CD4-positive, alpha-beta T cell treated with Interleukin-6 for 4 hours (primary cell): ENCODE data around the gene DGCR8.

Experiments used
- DNase-seq: peaks from one replicate; pipeline ENCODE4 v3.0.0-alpha.2; 2020; ENCODE audit warnings: mixed read lengths

The DGCR8 gene

DNA sequence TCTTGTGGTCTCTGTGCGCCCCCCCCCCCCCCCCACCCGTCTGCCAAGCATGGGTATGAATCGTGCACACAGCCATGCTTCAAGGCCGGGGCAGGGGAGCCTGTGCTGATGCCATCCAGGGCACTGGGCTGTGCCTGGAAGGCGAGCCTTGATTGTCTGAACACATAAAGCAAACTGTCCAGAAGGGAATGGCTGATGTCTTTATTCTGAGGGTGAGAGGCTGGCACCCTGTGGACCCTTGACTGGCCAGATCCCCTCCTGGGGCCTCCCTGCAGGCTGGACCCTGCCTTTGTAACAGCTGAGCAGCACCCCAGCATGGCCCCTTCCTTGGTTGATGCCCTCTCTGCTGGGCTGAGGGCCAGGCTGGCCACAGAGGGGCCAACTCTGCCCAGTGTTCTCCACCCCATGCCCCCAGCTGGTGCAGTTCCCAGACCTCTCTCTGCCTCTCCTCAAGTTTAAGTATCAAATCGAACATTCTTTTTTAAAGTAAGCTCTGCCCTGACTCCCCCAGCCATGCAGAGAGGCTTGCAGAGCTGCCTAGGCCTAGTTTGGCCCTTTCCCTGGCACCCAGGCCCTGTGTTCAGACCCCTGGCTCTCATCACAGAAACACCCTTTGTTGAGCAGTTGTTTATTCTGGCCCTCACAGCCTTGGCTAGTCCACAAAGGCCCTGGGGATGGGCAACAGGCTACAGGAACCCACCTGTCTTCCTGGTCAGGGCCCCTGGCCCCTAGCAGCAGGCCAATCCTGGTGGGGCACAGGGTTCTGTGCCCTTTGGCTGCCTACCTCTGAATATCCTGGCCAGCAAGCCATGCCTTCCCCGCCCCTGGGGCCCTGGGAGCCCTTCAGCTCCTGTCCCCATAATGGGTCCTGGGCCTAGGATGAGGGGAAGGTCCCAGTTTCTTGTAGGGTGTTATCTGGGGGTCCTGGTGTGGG is 31.9 kb downstream of the DGCR8 start:
- no peak for DNase-seq

GRCh38 chr22:20112623-20113511 is 32.8 kb downstream of the DGCR8 start:
- no peak for DNase-seq

DNA sequence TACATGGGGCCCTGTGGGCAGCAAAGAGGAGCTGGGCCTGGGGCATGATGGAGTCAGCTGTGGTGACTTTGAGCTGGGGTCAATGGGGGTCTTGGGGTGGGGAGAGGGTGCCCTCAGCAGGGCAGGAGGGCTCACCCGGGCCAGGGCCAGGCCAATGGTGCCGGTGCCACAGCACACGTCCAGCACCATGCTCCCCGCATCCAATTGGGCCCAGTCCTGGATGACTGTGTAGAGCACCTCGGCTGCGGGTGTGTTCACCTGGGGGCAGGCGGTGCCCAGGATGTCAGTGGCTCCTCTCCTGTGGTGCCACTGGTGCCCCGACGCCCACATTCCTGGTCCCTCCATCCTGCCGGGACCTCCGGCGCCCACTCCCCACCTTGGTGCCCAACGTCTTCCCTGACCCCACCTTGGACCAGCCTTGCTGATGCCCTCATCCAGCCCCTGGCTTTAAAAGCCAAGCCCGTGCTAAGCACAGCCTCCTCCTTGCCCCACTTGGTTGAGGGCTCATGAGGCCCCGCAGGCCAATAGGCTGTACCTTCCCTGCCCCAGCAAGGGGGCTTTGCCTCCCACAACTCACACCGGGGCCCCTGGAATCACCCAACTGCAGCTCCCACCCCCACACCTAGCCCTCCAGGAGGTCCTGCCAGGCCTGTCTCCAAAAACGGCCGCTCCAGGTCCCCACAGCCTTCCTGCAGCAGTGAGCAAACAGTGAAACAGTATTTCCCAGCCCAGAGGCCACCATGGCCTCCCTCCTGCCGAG is 33.7 kb downstream of the DGCR8 start:
- DNase-seq: no peak

DNA sequence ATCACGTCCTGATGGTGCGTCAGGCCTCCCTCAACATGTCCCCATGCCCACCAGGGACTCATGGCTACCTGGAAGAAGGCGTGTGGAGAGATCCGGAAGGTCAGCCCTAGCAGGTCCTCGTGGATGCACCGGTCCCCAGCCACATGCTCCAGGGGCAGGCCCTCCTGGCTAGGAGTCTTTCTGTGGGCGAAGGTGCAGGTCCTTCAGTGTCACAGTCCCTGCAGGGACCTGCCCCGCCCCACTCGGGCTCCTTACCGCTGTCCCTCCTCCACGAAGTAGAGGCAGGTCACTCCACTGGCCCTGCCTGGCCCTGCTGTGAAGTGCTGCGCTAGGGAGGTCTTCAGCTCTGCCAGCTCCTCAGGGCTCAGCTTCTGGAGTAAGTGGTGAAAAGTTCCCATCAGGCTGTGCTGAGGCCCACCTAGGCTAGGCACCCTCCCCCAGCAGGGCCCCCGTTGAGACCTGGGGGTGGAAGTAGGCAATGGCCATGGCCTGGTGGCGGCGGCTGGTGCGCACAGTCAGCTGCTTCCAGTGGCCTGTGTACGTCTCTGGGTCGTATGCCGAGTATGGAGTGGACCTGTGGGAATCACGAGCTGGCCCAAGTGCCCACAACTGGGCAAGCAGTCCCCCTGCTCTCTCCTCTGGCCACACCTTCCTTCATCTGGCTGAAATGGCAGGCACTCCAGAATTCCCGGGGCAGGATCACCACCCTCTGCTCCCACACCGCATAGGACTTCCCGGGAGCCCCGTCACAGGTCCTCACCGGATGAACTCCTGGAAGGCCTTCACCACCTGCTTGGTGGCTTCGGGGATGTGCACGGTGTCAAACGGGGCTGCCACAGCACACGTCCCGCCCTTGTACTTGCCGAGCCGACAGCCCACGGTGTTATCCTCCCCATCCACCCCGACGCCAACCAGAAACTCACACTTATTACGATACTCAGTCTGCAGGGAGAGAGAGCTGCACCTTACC is 34.8 kb downstream of the DGCR8 start:
- no peak for DNase-seq

DNA sequence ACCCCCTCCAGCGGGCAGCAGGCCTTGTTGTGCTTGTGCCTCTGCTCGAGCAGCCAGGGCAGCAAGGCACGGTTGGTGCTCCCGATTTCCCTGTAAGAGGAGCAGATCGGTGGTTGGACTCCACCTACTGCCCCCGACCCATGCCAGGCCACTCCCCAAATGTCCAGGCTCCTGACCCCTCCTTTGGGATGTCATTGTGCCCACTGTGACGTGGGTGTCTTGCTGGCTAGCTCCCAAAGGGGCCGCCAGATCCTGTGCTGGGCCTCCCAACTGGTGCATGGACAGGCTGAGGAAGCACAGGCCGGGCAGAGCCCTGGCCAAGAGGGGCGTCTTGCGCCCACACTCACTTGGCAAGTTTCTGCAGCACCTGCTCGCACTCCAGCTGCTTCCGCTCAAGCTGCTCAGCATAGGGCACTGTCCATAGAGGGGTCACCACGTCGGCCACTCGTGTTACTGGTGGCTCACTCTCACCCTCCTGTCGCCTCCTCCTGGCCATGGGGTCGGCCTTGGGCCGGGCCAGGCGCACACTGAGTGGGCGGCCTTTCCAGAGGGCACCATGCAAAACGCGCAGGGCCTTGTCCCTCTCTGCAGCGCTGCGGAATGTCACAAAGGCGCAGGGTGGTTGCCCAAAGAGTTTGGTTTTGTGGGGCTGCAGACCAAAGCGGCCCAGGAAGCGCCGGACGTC is 35.8 kb downstream of the DGCR8 start, which contains the start of gene RANBP1:
Gene RANBP1 (plus strand): TSS at position 414 of the 685 bp plus-strand sequence. CDS start 81 bp downstream, at position 495.
- DNase-seq: no peak

DNA sequence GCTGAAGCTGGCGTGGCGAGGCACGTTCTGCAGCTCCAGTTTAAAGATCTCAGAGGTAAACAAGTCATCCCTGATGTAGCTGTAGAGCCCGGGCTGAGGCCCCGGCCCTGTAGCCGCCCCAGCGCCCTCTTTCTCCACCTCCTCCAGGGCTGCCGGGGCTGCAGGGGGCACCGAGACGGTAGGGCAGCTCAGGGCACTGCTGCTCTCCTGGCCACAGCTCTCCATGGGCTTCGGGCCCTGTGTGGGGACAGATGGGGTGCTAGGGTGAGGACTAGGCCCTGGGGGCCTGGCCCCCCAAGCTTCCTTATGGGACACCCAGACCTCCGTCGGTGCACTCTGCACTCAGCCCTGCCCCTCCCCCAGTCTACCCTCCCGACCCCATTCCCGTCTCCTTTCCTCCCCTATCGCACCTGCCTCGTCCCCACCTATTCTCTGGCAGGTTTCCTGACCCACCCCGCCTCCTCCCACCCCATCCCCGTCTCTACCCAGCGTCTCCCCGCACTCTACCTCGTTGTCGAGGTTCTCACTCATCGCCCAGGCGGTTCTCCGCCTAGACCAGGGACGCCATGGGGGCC is 36.4 kb downstream of the DGCR8 start:
- DNase-seq: no peak

GRCh38 chr22:20116951-20117632 is 37.1 kb downstream of the DGCR8 start, which contains the start of gene TRMT2A:
Gene TRMT2A (minus strand): TSS chr22:20117226. CDS start chr22:20116906, 320 bp downstream.
- peak; percentile 97 for DNase-seq

DNA sequence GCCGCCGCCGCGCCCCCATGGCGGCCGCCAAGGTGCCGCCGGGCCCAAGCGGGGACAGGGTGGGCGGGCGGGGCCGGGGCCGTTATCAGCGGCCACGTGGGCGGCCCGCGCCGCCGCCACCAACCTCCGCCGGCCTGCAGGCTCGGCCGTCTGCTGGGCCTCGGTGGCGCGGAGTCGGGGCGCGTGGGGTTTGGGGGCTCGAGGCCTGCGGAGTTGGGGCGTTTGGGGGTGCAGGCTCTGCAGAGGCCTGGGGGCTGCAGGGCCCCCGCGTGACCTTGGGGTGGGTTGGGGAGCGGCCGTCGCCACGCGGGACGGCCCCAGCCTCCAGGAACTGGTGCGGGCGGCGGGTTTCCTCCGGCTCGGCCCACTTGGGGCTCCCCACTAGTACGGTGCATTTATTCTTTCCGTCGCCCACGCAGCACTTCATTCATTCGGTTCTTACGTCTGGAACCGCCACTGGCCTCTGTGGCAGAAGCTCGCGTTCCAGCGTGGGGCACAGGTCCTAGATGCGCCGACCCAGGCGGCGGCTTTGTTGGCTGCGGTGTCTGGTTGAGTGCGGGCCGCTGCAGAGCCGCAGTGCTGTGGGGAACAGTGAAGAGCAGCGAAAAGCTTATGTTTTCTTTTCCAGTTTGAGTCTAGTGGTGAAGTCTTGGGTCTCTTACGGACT is 37.7 kb downstream of the DGCR8 start:
- peak; percentile 34 for DNase-seq

- no peak for DNase-seq
Measured at GRCh38 chr22:20118300-20119020, 38.4 kb downstream of the DGCR8 start.

- DNase-seq: no peak
Measured at GRCh38 chr22:20121856-20122415, 41.9 kb downstream of the DGCR8 start.

DNA sequence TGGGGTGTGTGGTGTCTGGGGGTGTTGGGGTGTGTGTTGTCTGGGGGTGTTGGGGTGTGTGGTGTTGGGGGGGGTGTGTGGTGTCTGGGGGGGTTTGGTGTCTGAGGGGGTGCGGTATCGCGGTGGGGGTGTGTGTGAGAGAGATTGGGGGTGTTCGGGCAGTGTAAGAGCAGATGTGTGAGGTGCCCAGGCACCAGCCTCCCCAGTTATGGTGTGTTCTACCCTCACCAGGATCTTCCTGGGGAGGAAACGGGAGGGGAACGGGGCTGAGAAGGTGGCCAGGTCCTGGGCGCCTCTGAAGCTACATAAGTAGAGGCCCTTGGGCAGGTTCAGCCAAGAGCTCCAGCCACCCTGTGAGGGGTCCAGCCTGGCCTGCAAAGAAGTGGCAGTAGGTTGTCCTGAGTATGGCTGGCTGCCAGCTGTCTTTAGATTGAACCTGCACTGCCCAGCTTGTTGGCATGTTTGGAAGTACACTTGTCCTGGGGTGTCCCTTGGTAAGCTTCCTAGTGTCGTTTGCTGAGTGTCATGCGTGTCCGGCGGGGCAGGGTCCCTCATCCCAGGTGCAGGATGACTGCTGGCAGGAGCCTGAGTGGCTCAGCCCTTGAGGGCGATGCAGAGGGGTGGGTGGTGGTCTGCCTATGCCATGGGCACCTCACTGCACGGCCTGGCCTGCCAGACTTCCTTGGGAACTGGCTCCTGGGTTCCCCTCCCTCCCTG is 43.5 kb downstream of the DGCR8 start:
- DNase-seq: no peak

- no peak for DNase-seq
Measured at GRCh38 chr22:20124083-20124787, 44.2 kb downstream of the DGCR8 start.

DNA sequence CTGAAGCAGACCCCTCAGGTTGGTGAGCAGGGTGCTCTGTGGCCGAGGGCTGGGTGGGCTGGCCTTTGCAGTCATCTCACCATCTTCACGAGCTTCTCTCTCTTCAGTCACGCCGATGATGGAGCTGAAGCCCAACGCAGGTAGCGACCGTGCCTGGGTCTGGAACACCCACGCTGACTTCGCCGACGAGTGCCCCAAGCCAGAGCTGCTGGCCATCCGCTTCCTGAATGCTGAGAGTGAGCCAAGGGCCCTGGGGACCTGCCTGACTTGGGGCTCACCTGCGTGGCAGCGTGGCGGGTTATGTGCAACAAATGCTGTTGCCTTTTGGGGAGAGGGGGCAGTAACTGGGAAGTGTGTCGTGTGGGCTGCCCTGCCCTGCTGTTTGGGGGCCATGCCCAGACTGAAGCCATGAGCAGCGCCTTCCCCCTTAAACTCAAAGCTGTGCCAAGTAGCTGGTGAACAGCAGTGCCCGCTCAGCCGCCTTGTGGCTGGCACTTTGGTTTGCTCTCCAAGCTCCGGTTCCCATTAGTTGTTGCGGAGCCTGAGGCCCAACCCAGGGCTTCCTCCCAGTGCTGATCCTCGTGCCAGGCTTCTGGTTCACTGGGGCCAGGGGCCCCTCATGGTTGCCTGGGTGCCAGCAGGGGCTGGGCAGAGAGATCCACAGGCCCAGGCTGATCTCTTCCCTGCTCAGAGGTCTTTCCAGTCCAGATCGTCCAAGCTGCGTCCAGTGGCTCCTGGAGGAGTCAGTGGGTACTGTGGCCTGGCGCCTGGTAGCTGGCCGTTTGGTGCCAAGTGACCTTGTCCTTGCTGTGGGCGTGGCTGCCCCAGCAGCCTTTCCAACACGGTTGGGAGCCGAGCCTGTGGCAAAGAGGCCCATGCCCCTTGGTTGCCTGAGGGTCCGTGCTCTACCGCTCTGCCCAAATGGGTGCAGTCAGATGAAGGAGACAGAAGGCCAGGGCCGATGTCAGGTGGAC is 45.4 kb downstream of the DGCR8 start:
- DNase-seq: no peak

DNA sequence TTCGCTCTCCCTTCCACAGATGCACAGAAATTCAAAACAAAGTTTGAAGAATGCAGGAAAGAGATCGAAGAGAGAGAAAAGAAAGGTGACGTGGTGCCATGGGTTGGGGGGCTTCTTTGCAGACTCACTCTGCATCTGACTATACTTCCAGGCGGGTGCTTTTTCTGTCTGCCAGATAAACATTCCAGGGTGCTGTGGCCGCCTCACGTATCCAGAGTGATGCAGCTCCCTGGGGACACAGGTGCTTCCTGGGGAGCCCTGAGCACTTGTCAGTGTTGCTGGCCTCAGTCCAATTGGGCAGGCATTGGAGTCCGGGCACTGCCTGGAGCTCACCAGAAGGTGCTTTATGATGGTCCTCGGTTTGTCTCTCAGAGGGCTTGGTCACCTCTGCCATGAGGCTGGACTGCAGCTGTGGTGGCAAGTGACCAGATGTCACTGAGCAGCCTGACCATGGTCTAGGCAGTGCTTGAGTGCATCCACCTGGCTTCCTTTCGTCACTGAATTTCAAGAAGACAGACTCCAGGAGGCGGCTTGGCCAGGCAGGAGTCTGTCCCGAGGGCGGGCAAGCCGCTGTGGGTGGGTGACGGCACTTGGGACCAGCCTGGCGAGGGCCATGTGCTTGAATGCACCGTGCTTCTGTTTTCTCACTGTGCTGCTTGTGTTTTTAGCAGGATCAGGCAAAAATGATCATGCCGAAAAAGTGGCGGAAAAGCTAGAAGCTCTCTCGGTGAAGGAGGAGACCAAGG is 46.4 kb downstream of the DGCR8 start:
- no peak for DNase-seq
